ENCODE data around the gene CENPT. TPM values are rescaled to one million over a fixed set of nuclear protein-coding genes. Genes with fewer than 3 reads are reported as not detected.

Gene CENPT
- total and polyA plus RNA-seq, 2 of the 8 experiments (the other 6 are each of a cell fraction or from before 2014, with no cell fraction given), result 42.4 to 53.4 TPM

GRCh38 chr16:67783353-67783725, 64.2 kb downstream of the CENPT start:
- no peak overlapping the region for H3K4me2 ChIP-seq (ENCODE audit: insufficient read depth in 1 of 2, low read depth in 2 of 2, low read length in 2 of 2)
- H4K5ac ChIP-seq (ENCODE audit: insufficient read length, low read depth, low read length), result no peak overlapping the region
- no peak overlapping the region for H3K14ac ChIP-seq (ENCODE audit: insufficient read length)
- no peak overlapping the region for H2AK5ac ChIP-seq (ENCODE audit: low read depth, low read length)
- FAIRE-seq (no peak), DNase-seq (ENCODE audit: low read depth in 1 of 2, low spot score in 2 of 2) (no peak)
- ChIA-PET CTCF (ENCODE audit: partially characterized antibody) (interaction anchor here (1.3 to 1.9 kb wide), 3 partner anchors 15 to 115 kb away, joined by 3 to 4 read pairs (median 3); no protein-coding TSS in a partner anchor), POLR2A (ENCODE audit: partially characterized antibody) (no interaction called here)
- H3K9ac ChIP-seq (replicated peaks in 1 of 4; ENCODE audit: extremely low read depth in 1 of 4, low read depth in 3 of 4, low read length in 3 of 4), result no peak overlapping the region
- H4K8ac ChIP-seq (ENCODE audit: extremely low read depth, insufficient read depth, low read length), result no peak overlapping the region
- no peaks in the 10 kb centered on the region for H3K23me2 ChIP-seq (ENCODE audit: low read depth, low read length)
- H3K23ac ChIP-seq (ENCODE audit: insufficient read length), result no peak overlapping the region
- no peak overlapping the region for H3K4me3 ChIP-seq (ENCODE audit: extremely low read depth in 1 of 4, insufficient read depth in 2 of 4, low read depth in 3 of 4, low read length in 4 of 4)
- no peak overlapping the region for H3K18ac ChIP-seq (ENCODE audit: extremely low read depth, low read length)
- no peak overlapping the region for H2BK120ac ChIP-seq (replicated peaks; ENCODE audit: low read depth, low read length)
- H3K4me1 ChIP-seq (replicated peaks in 1 of 4; ENCODE audit: control insufficient read depth in 3 of 4, insufficient read depth in 4 of 4, low read length in 3 of 4), result peaks cover 0 to 2% (median 0%) of the 10 kb centered on the region in 4 experiments; a peak in 1 of 7 replicates
- no peaks in the 10 kb centered on the region for H3K27me3 ChIP-seq (replicated peaks in 1 of 4; ENCODE audit: control insufficient read depth in 3 of 4, extremely low read depth in 1 of 4, insufficient read depth in 3 of 4, low read length in 3 of 4)
- no peak overlapping the region for H2BK20ac ChIP-seq (ENCODE audit: low read length)
- no peak overlapping the region for H2BK5ac ChIP-seq (ENCODE audit: low read depth, low read length)
- peaks cover 0 to 10% of the 10 kb centered on the region in 2 experiments; a peak in 1 of 4 replicates for H3K79me2 ChIP-seq (ENCODE audit: control insufficient read depth in 1 of 2, insufficient read depth in 2 of 2, low read length in 2 of 2)
- H2BK12ac ChIP-seq (ENCODE audit: low read depth, low read length), result no peak overlapping the region
- no peak overlapping the region for H3K4ac ChIP-seq (replicated peaks; ENCODE audit: insufficient read length, low read depth, low read length)
- H4K91ac ChIP-seq (replicated peaks; ENCODE audit: insufficient read length, low read length), result no peak overlapping the region
- no peak for TF ChIP-seq GTF2F1 (IDR thresholded peaks at IDR 0.05; ENCODE audit: borderline replicate concordance, low read depth, low read length)
- no peak for TF ChIP-seq CHD2 (IDR thresholded peaks at IDR 0.05; ENCODE audit: low read length)
- TF ChIP-seq HDAC6 (IDR thresholded peaks at IDR 0.05; ENCODE audit: low read depth, low read length), result no peak
- TF ChIP-seq CTCF (IDR thresholded peaks at IDR 0.05; ENCODE audit: control extremely low read depth in 1 of 3, insufficient read depth in 1 of 3, low read depth in 1 of 3, low read length in 3 of 3), result no peak
- no peak for TF ChIP-seq CREB1 (IDR thresholded peaks at IDR 0.05)
- TF ChIP-seq CBX8 (IDR thresholded peaks at IDR 0.05; ENCODE audit: borderline replicate concordance, low read depth, low read length), result no peak
- TF ChIP-seq FOSL1 (IDR thresholded peaks at IDR 0.05; ENCODE audit: insufficient read depth, low read depth, low read length), result no peak
- no peak for TF ChIP-seq KDM1A (IDR thresholded peaks at IDR 0.05; ENCODE audit: borderline replicate concordance, low read length)
- TF ChIP-seq SP2 (IDR thresholded peaks at IDR 0.05; ENCODE audit: low read length), result no peak
- no peak for TF ChIP-seq KDM5A (IDR thresholded peaks at IDR 0.05; ENCODE audit: low read length)
- no peak for TF ChIP-seq NANOG (IDR thresholded peaks at IDR 0.05; ENCODE audit: insufficient read depth, low read depth, low read length, poor library complexity, severe bottlenecking)
- TF ChIP-seq BACH1 (IDR thresholded peaks at IDR 0.05; ENCODE audit: low read length), result no peak
- no peak for TF ChIP-seq SP1 (IDR thresholded peaks at IDR 0.05; ENCODE audit: low read depth, low read length)
- no peaks in the 10 kb centered on the region for H3K9me3 ChIP-seq (ENCODE audit: insufficient read depth in 2 of 2, low read depth in 1 of 2, low read length in 1 of 2)
- H3K79me1 ChIP-seq (ENCODE audit: low read depth, low read length), result peaks cover 15% of the 10 kb centered on the region
- no peaks in the 10 kb centered on the region for H3K36me3 ChIP-seq (ENCODE audit: control insufficient read depth in 2 of 4, insufficient read depth in 4 of 4, low read length in 3 of 4)
- H2AFZ ChIP-seq (ENCODE audit: low read length), result no peak overlapping the region
- H2BK15ac ChIP-seq (ENCODE audit: low read length), result no peak overlapping the region
- no peak overlapping the region for H3K27ac ChIP-seq (ENCODE audit: low read depth, low read length)
- H4K20me1 ChIP-seq (replicated peaks in 1 of 2; ENCODE audit: control insufficient read depth in 1 of 2, insufficient read depth in 2 of 2, low read length in 2 of 2), result peaks cover 0 to 12% of the 10 kb centered on the region in 2 experiments
- no peak overlapping the region for H3K56ac ChIP-seq (replicated peaks; ENCODE audit: insufficient read length, low read depth, low read length)
